ENCODE results near the gene LSS.

LSS gene

GRCh38 chr21:46160907-46161632, 67.5 kb downstream of the LSS start:
- H3K27ac ChIP-seq, result peak overlapping the region; percentile 70
- TF ChIP-seq CTCF (conservative IDR thresholded peaks at IDR 0.05), result no peak

GRCh38 chr21:46160657-46160906, 68.0 kb downstream of the LSS start:
- H3K27ac ChIP-seq, result no peak overlapping the region
- TF ChIP-seq CTCF (conservative IDR thresholded peaks at IDR 0.05), result no peak

GRCh38 chr21:46159841-46160656, 68.5 kb downstream of the LSS start:
- no peak for TF ChIP-seq CTCF (conservative IDR thresholded peaks at IDR 0.05)
- H3K27ac ChIP-seq, result no peak overlapping the region

GRCh38 chr21:46159390-46159789, 69.2 kb downstream of the LSS start:
- no peak overlapping the region for H3K27ac ChIP-seq
- TF ChIP-seq CTCF (conservative IDR thresholded peaks at IDR 0.05), result no peak

- no peak overlapping the region for H3K27ac ChIP-seq
- TF ChIP-seq CTCF (conservative IDR thresholded peaks at IDR 0.05), result no peak
Measured at GRCh38 chr21:46158666-46159300, 69.8 kb downstream of the LSS start.

GRCh38 chr21:46157987-46158451, 70.6 kb downstream of the LSS start:
- H3K27ac ChIP-seq, result no peak overlapping the region
- TF ChIP-seq CTCF (conservative IDR thresholded peaks at IDR 0.05), result no peak

- no peak for TF ChIP-seq CTCF (conservative IDR thresholded peaks at IDR 0.05)
- H3K27ac ChIP-seq, result no peak overlapping the region
Measured at GRCh38 chr21:46157396-46157986, 71.1 kb downstream of the LSS start.
